Measurements from ENCODE around the gene ADGRL3.

GRCh38 chr4:61663310-61663709 is 463.2 kb downstream of the ADGRL3 start:
- TF ChIP-seq CTCF (IDR thresholded peaks at IDR 0.05) (no peak), POLR2AphosphoS5 (IDR thresholded peaks at IDR 0.05) (no peak), POLR2A (IDR thresholded peaks at IDR 0.05) (no peak), EP300 (IDR thresholded peaks at IDR 0.05) (no peak)
